IMR-90 (cell line): ENCODE data around the gene CPLX1. TPM values are rescaled to one million over a fixed set of nuclear protein-coding genes. Genes with fewer than 3 reads are reported as not detected.

Experiments used
- ATAC-seq: fragments of 200-7000 bp; cut with Tn5 transposase; 2 replicates; pipeline ENCODE4 v1.9.1; 2020; ENCODE audit warnings: low read depth, mild to moderate bottlenecking, moderate library complexity
- BruUV-seq: library from RNA; stranded (reverse); fragments of 400-500 nt; replicated peaks from 2 replicates; lab custom pipeline; 2021; lab: Mats Ljungman, UMichigan
- CTCF ChIA-PET: fragments of 300-600 bp; formaldehyde crosslinking; extraction: SDS; loops from one replicate; lab custom pipeline; 2021; ENCODE audit warnings: antibody characterized with exemption; lab: Yijun Ruan, JAX
- POLR2A ChIA-PET: fragments of 300-600 bp; sonication (Branson Sonifier 250); formaldehyde crosslinking; loops from one replicate; lab custom pipeline; 2022; ENCODE audit warnings: antibody characterized with exemption; ENCODE audit not compliant: unreplicated experiment; lab: Charles Lee
- DNase-seq: peaks from one replicate; pipeline ENCODE4 v3.0.0; 2013
- H2AFZ ChIP-seq: replicated peaks from 2 replicates; pipeline ENCODE3; 2013; ENCODE audit warnings: low read length, mild to moderate bottlenecking; ENCODE audit not compliant: poor library complexity
- H2AK5ac ChIP-seq: 2 replicates; pipeline ENCODE4 v1.6.1; 2013; ENCODE audit warnings: low read depth, low read length, inconsistent platforms
- H2AK9ac ChIP-seq: replicated peaks from 2 replicates; pipeline ENCODE3; 2013; ENCODE audit warnings: mild to moderate bottlenecking, low read depth, low read length, moderate library complexity; ENCODE audit not compliant: poor library complexity
- H2BK120ac ChIP-seq: 2 replicates; pipeline ENCODE4 v1.6.1; 2013; ENCODE audit warnings: low read depth, low read length, inconsistent platforms
- H2BK15ac ChIP-seq: 3 replicates; pipeline ENCODE4 v1.6.1; 2013; ENCODE audit warnings: low read depth, low read length, inconsistent platforms
- H2BK20ac ChIP-seq: 2 replicates; pipeline ENCODE4 v1.6.1; 2013; ENCODE audit warnings: low read depth, mild to moderate bottlenecking, inconsistent platforms, low read length, moderate library complexity
- H2BK5ac ChIP-seq: 2 replicates; pipeline ENCODE4 v1.6.1; 2013; ENCODE audit warnings: mild to moderate bottlenecking, low read depth, low read length, inconsistent platforms; ENCODE audit not compliant: poor library complexity, severe bottlenecking
- H3K14ac ChIP-seq: replicated peaks from 2 replicates; pipeline ENCODE4 v1.6.1; 2013; ENCODE audit warnings: low read depth, low read length, inconsistent platforms
- H3K18ac ChIP-seq: 2 replicates; pipeline ENCODE4 v1.6.1; 2013; ENCODE audit warnings: low read depth, low read length, control low read depth
- H3K23ac ChIP-seq: 2 replicates; pipeline ENCODE4 v1.6.1; 2013; ENCODE audit warnings: low read depth, low read length, inconsistent platforms
- H3K27ac ChIP-seq: 2 replicates; pipeline ENCODE4 v1.5.1; 2013; ENCODE audit warnings: mild to moderate bottlenecking, control low read depth, low read length; ENCODE audit not compliant: insufficient read depth
- H3K27me3 ChIP-seq: 2 replicates; pipeline ENCODE4 v1.6.1; 2013; ENCODE audit warnings: low read length; ENCODE audit not compliant: control insufficient read depth, insufficient read depth
- H3K36me3 ChIP-seq: 2 replicates; pipeline ENCODE4 v1.6.1; 2013; ENCODE audit warnings: low read length, mixed read lengths; ENCODE audit not compliant: control insufficient read depth, insufficient read depth
- H3K4ac ChIP-seq: 2 replicates; pipeline ENCODE4 v1.6.1; 2013; ENCODE audit warnings: low read depth, low read length, inconsistent platforms
- H3K4me1 ChIP-seq: 2 replicates; pipeline ENCODE4 v1.6.1; 2013; ENCODE audit warnings: low read length, mixed read lengths; ENCODE audit not compliant: control insufficient read depth, insufficient read depth
- H3K4me2 ChIP-seq: 2 replicates; pipeline ENCODE4 v1.6.1; 2013; ENCODE audit warnings: low read depth, mild to moderate bottlenecking, control low read depth, low read length, moderate library complexity
- H3K4me3 ChIP-seq: 2 replicates; pipeline ENCODE4 v1.5.1; 2013; ENCODE audit warnings: low read depth, mild to moderate bottlenecking, control low read depth, low read length, moderate library complexity; ENCODE audit not compliant: insufficient read depth
- H3K56ac ChIP-seq: 2 replicates; pipeline ENCODE4 v1.6.1; 2013; ENCODE audit warnings: low read length, inconsistent platforms; ENCODE audit not compliant: insufficient read depth; ENCODE audit errors: extremely low read depth
- H3K79me1 ChIP-seq, 2 experiments: 2 replicates each; pipeline ENCODE4 v1.6.1; 2013; ENCODE audit warnings: low read length in 2 of 2, inconsistent platforms in 1 of 2, low read depth in 1 of 2
- H3K9ac ChIP-seq: 2 replicates; pipeline ENCODE4 v1.6.1; 2013; ENCODE audit warnings: low read depth, low read length, control low read depth
- H3K9me1 ChIP-seq: 2 replicates; pipeline ENCODE4 v1.6.1; 2013; ENCODE audit warnings: low read length, inconsistent platforms; ENCODE audit not compliant: insufficient read depth
- H3K9me3 ChIP-seq: 2 replicates; pipeline ENCODE4 v1.6.1; 2013; ENCODE audit warnings: low read length; ENCODE audit not compliant: control insufficient read depth, insufficient read depth
- H4K20me1 ChIP-seq: 2 replicates; pipeline ENCODE4 v1.6.1; 2013; ENCODE audit warnings: low read length, inconsistent platforms; ENCODE audit not compliant: insufficient read depth
- H4K5ac ChIP-seq: 2 replicates; pipeline ENCODE4 v1.6.1; 2013; ENCODE audit warnings: mild to moderate bottlenecking, low read depth, low read length, control low read depth
- H4K8ac ChIP-seq, 2 experiments: 2 replicates each; pipeline ENCODE4 v1.6.1; 2013; ENCODE audit warnings: low read depth in 2 of 2, low read length in 2 of 2, control low read depth in 1 of 2, inconsistent platforms in 1 of 2
- H4K91ac ChIP-seq: 2 replicates; pipeline ENCODE4 v1.6.1; 2013; ENCODE audit warnings: low read depth, low read length, inconsistent platforms; ENCODE audit not compliant: insufficient read depth
- BHLHE40 ChIP-seq: fragments of 150-350 bp; IDR thresholded peaks from 2 replicates; pipeline ENCODE4 v1.6.1; 2016; ENCODE audit warnings: mild to moderate bottlenecking, low read depth, low read length
- CEBPB ChIP-seq: IDR thresholded peaks from 2 replicates; pipeline ENCODE4 v1.6.1; 2012; ENCODE audit warnings: low read depth, low read length, improper control_type of control experiment
- CHD1 ChIP-seq: IDR thresholded peaks from 2 replicates; pipeline ENCODE4 v1.6.1; 2012; ENCODE audit warnings: low read depth, low read length, improper control_type of control experiment
- CTCF ChIP-seq: conservative IDR thresholded peaks from 2 replicates; pipeline ENCODE4 v1.5.1; 2012; ENCODE audit warnings: mild to moderate bottlenecking, low read depth, low read length, improper control_type of control experiment
- ELK1 ChIP-seq: fragments of 150-350 bp; IDR thresholded peaks from 2 replicates; pipeline ENCODE4 v1.6.1; 2016; ENCODE audit warnings: low read depth, mild to moderate bottlenecking, low read length, moderate library complexity, borderline replicate concordance
- MXI1 ChIP-seq: IDR thresholded peaks from 2 replicates; pipeline ENCODE4 v1.6.1; 2012; ENCODE audit warnings: low read depth, mild to moderate bottlenecking, low read length, moderate library complexity, borderline replicate concordance
- POLR2A ChIP-seq: IDR thresholded peaks from 2 replicates; pipeline ENCODE4 v1.6.1; 2012; ENCODE audit warnings: mild to moderate bottlenecking, low read depth, low read length
- RCOR1 ChIP-seq: IDR thresholded peaks from 2 replicates; pipeline ENCODE4 v1.6.1; 2012; ENCODE audit warnings: mild to moderate bottlenecking, low read length, improper control_type of control experiment; ENCODE audit not compliant: insufficient replicate concordance
- RFX5 ChIP-seq: IDR thresholded peaks from 2 replicates; pipeline ENCODE4 v1.8.0; 2012; ENCODE audit warnings: low read depth, mild to moderate bottlenecking, low read length, moderate library complexity
- SMC3 ChIP-seq: fragments of 150-350 bp; IDR thresholded peaks from 2 replicates; pipeline ENCODE4 v1.6.1; 2016; ENCODE audit warnings: low read depth, mild to moderate bottlenecking, antibody characterized with exemption, low read length, moderate library complexity
- USF2 ChIP-seq: fragments of 150-350 bp; IDR thresholded peaks from 2 replicates; pipeline ENCODE4 v1.6.1; 2017; ENCODE audit warnings: mild to moderate bottlenecking, antibody characterized with exemption, low read length, low read depth
- WGBS, 2 experiments: methylation state at CpG; one replicate each; pipeline versions ENCODE4 v1.1.5 to v1.1.7; 2013; ENCODE audit warnings: missing lambda C conversion rate in 2 of 2; ENCODE audit not compliant: insufficient read length in 1 of 2; ENCODE audit errors: extremely low coverage in 2 of 2; 5-methylcytosine and 5-hydroxymethylcytosine counted together
- dilution Hi-C: fragments of 300-500 bp; cut with HindIII; formaldehyde crosslinking; loops from one replicate; pipeline ENCODE4 v1.14.3; 2018; ENCODE audit warnings: low sequenced_read_pairs; ENCODE audit not compliant: unreplicated experiment
- in situ Hi-C: fragments of 300-500 bp; cut with MboI; formaldehyde crosslinking; loops from 3 replicates; pipeline ENCODE4 v1.14.3; 2019; ENCODE audit warnings: low sequenced_read_pairs, inconsistent platforms, mixed read lengths
- intact Hi-C: fragments of 100-400 bp; cut with micrococcal nuclease; formaldehyde crosslinking; loops from 2 replicates; pipeline ENCODE4 v1.10.0; 2022
- polyA plus RNA-seq, 3 experiments: library from polyadenylated mRNA; depleted of rRNA; stranded (reverse); fragments of >200 nt; gene quantifications; 2 replicates each; pipeline ENCODE4 v1.2.3, GENCODE V29; 2012; ENCODE audit warnings: low replicate concordance in 1 of 3
- total RNA-seq: library from RNA; depleted of rRNA; stranded (reverse); fragments of >200 nt; gene quantifications from 2 replicates; pipeline ENCODE4 v1.2.3, GENCODE V29; 2012

Gene CPLX1
- total and polyA plus RNA-seq, 2 of the 4 experiments (the other 2 are of a cell fraction), result 0.05 TPM; not detected in 1

GRCh38 chr4:869776-870175 is 43.8 kb upstream of the CPLX1 start:
- no TSS peak for BruUV-seq
- no peaks in the 10 kb centered on the region for H3K4me1 ChIP-seq
- H2BK120ac ChIP-seq, result no peak overlapping the region
- no peak overlapping the region for H3K4me3 ChIP-seq
- in situ Hi-C loops (no loop called here), dilution Hi-C loops (no loop called here), intact Hi-C loops (no loop called here)
- H4K91ac ChIP-seq, result no peak overlapping the region
- no peak overlapping the region for H3K23ac ChIP-seq
- no peak overlapping the region for H4K8ac ChIP-seq
- H3K4ac ChIP-seq, result no peak overlapping the region
- no peak overlapping the region for H2BK5ac ChIP-seq
- H2AK9ac ChIP-seq, result no peak overlapping the region
- POLR2A ChIA-PET, result no interaction called here
- ATAC-seq (no peak), DNase-seq (no peak)
- no peaks in the 10 kb centered on the region for H3K27me3 ChIP-seq
- no peak overlapping the region for H3K18ac ChIP-seq
- TF ChIP-seq BHLHE40 (no peak), CHD1 (no peak), CEBPB (no peak), SMC3 (no peak), POLR2A (no peak), CTCF (no peak), RFX5 (no peak), RCOR1 (no peak), MXI1 (no peak), USF2 (no peak), ELK1 (no peak)
- H3K14ac ChIP-seq, result no peak overlapping the region
- H3K4me2 ChIP-seq, result no peak overlapping the region
- H4K20me1 ChIP-seq, result peaks cover 15% of the 10 kb centered on the region
- H2AFZ ChIP-seq, result peak overlapping the region; percentile 32
- no peak overlapping the region for H3K56ac ChIP-seq
- H3K36me3 ChIP-seq, result peaks cover 68% of the 10 kb centered on the region
- CTCF ChIA-PET, result no interaction called here
- H3K9ac ChIP-seq, result no peak overlapping the region
- no peak overlapping the region for H3K27ac ChIP-seq
- no peak overlapping the region for H2BK20ac ChIP-seq
- peaks cover 14% of the 10 kb centered on the region for H3K9me1 ChIP-seq
- H2BK15ac ChIP-seq, result no peak overlapping the region
- H3K9me3 ChIP-seq, result no peaks in the 10 kb centered on the region
- H3K79me1 ChIP-seq, result peaks cover 0 to 13% of the 10 kb centered on the region in 2 experiments; a peak in 2 of 4 replicates
- H2AK5ac ChIP-seq, result no peak overlapping the region
- no peak overlapping the region for H4K5ac ChIP-seq
- WGBS, 2 experiments, result 91% methylated on average over 10 of the region's 15 CpGs; no CpG with 5 or more reads in 1 of the 2 experiments
